SK-N-MC (cell line): Measurements from ENCODE around the gene TSSK3.

Experiments used
- EZH2 ChIP-seq: fragments of 200-600 bp; sonication (generic); IDR thresholded peaks from one replicate; pipeline ENCODE4 v1.6.1; 2017; ENCODE audit warnings: antibody characterized with exemption
- POLR2AphosphoS5 ChIP-seq: IDR thresholded peaks from 2 replicates; pipeline ENCODE4 v1.6.1; 2012; ENCODE audit warnings: mild to moderate bottlenecking, low read depth, low read length, borderline replicate concordance

DNA sequence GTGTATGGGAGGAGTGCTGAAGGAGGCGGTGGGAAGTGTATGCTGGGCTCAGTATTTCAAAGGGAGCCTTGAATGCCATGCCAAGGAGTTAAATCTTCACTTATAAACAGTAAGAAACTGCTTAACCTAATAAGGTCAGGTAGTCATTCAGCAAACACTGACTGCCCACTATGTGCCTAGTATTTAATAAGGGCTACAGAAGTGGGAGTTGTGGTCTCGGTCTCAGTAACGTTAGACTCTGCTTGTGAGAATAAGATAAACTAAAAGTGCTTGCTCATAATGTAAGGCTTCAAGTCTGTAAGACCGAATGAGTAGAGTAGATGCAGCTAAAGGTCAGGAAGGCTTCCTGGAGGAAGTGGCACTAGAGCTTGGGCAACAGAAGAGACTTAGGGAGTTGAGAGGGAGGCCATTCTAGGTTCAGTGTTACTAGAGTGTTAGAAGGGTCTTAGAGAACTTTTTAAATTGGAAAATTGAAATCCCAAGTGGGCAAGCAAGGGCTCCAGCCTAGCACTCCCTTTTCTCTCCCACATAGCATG is 32.3 kb upstream of the TSSK3 start:
- TF ChIP-seq EZH2 (no peak), POLR2AphosphoS5 (no peak)
